NCI-H1048 (cell line): ENCODE measurements around the gene ARHGDIG.
"Not testable (repeated sequence)": the region's sequence is repeated elsewhere in the genome, so short reads cannot be mapped to it uniquely, and the experiment has no call there.

Source experiments
- DNase-seq: peaks from one replicate; lab custom pipeline; 2025; lab: John Stamatoyannopoulos, UW

The ARHGDIG gene

GRCh38 chr16:264440-264951, 15.9 kb upstream of the ARHGDIG start:
- no peak for DNase-seq

DNA sequence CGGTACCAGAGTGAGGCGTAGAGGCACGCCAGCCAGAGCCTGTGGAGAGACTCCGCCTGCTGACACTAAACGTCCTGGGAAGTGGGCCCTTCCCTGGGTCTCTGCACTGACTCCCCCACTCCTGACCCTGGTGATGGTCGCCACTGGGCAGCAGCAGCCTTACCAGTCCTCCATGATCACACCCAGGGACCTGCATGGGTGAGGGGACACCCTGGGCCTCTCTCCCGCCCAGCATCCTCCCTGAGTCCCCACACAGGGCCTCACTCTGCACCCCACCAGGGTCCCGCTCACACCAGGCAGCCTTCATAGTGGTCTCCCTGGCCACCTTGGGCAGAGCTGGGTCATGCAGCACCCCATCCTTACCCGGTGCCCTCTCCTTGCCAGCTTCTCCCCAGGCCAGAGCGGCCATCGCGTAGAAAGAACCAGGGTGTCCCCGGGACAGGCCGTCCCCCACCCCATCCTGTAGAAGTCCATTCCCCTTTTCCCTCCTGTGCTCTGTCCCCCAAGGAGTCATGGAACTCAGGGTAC, 15.3 kb upstream of the ARHGDIG start:
- no peak for DNase-seq

GRCh38 chr16:265711-266110, 14.7 kb upstream of the ARHGDIG start:
- DNase-seq = no peak

DNA sequence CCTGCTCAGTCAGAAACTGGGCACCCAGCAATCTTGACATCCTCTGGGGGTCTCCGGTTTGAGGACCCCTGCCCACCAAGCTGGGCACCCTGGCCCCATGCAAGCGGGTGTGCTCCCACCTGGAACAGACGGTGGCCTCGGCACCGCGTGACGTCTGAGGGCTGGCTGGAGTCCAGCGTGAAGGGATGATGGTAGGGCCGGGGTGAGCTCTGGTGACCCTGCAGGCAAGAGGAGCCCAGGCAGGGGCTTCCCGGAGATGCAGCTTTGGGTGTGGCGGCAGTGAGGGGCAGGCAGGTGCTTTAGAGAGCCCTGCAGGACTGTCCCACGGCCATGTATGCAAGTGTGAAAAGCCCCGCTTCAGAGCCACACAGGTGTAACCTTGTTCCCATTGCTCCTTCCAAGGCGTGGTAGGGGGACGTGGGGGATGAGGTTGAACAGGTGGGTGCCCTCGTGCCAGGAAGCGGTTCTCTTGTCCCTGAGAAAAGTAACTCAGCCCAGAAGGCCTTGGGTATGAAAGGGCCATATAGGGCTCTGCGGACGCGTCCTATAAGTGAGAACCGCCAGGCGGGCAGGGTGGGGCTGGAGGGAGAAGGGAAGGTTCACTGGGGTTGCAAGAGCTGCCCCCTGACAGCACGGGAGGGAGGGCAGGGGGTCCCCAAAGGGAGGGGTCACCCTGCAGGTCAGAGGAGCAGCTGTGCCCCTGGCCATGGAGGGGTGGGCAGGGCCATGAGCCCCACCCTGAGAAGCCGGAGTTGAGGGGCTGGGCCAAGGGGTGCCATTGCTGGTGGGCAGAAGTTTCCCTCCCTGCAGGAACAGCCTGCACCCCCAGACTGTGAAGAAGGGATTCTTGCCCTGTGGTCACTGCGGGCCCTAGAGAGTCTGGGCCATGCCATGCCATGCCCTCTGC, 13.9 kb upstream of the ARHGDIG start:
- DNase-seq = no peak

DNA sequence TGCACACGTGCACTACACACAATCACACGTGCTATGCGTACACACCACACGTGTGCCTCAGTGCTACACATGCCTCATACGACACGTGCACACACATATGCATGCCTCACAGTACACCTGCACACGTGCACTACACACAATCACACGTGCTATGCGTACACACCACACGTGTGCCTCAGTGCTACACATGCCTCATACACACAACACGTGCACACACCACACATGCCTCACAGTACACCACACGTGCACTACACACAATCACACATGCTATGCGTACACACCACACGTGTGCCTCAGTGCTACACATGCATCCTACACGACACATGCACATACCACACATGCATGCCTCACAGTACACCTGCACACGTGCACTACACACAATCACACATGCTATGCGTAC, 12.8 kb upstream of the ARHGDIG start:
- not testable (repeated sequence) for DNase-seq

GRCh38 chr16:268141-269053, 12.0 kb upstream of the ARHGDIG start:
- no peak for DNase-seq

DNA sequence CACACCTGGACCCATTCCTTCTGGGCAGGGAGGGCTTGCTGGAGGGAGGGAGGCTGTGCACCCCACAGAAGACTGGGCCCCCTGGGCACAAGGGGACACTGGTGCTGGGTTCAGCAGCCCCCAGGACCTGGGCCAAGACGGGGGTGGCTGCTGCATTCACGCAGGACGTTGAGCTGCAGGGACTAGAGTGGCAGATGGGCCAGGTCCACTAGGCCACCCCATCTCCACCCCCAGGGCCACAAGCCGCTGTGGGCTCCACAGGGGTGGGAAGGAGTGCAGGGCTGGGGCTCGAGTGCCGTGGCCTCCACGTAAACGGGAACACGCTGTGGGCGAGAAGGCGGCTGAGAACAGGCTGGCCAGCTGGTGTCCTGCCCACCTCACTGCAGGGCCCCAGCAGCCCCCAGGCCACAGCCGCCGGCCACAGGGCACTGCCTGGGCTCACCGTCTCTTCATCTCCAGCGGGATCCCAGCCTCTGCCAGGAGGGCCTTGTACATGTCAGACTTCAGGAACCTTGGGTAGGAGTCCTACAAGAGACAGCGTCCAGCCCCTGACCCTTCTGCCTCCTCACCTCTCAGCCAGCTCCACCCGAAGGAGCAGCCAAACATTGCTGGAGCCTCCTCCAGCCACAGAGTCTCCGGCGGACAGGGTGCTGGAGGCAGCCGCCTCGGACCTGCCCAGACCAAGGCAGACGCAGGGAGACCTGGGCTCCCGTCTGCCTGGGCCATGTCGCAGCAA, 11.2 kb upstream of the ARHGDIG start:
- DNase-seq = no peak

DNA sequence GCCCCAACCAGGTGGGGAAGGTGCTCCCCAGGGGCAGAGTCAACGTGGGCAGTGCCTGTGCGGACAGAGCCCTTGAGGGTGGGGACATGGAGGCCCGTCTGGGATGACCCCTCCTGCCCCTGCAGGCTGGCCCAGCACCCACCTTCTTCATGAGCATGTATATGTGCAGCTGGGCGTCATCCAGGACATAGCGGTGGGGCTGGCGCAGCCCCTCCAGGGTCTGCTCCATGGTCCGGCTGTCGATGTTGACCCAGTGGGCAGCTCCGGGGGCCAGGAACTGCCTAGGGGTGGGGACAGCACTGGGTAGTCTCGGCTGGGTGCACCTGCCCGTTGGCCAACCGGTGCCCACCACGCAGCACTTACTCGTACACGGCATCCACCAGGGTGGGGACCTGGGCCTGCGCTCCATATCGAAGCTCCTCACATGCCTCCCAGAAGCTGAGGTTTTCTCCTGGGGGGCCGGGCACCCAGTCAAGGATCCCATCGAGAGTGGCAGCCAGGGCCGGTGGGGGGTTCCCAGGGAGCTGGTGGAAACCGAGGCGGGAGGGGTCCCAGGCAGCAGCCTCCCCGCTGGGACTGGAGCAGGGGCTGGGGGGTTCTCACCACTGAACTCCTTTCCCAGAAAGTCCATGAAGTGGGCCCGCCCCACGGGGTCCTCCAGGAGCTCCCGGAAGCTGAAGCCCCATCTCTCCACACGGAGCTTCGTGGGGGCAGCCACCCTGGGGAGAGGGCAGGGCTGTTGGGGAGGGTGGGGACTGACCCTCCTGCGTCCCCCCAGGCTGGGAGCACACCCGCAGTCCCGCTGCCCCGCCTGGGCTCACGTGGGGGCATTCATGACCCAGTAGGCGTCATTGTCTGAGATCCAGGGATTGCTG, 9.8 kb upstream of the ARHGDIG start:
- no peak for DNase-seq

DNA sequence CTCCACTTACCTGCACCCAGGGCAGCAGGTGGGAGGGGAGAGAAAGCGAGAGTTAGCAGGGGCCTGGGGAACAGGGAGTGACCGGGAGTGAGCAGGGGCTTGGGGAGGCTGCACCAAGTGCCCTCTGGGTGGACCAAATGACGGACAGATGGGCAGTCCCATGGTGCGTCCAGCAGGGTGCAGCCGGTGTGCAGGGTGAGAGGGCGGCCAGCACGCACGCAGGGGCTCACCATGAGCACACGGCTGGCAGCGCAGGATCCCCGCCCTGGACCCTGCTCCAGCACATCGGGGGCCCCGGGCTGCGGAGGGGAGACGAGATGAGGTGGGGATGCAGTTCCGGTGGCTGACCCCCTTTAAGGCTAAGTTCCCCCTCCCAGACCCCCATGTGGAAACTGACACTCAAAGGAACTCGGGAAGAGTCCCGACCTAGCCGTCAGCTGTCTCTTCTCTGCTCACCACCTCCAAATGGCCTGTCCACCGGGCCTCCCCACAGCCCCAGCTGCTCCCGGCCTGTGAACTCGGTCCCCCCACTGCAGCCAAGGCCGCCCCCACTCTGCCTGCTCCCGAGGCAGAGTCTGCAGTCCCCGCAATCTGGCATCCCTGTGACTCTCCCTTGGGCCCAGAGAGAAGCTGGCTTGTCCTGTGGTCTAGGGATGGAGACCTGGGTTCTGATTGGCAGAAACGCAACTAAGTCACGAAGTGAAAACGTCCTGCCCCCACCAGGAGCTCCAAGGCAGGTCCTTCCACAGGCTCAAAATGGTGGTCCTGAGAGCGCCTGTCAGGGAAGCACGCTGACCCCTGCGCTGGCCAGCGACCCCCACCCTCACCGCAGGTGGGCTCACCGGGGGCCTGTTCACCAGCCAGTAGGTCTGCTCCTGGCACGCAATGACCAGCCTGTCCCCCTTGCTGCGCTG, 7.5 kb upstream of the ARHGDIG start:
- DNase-seq = no peak

DNA sequence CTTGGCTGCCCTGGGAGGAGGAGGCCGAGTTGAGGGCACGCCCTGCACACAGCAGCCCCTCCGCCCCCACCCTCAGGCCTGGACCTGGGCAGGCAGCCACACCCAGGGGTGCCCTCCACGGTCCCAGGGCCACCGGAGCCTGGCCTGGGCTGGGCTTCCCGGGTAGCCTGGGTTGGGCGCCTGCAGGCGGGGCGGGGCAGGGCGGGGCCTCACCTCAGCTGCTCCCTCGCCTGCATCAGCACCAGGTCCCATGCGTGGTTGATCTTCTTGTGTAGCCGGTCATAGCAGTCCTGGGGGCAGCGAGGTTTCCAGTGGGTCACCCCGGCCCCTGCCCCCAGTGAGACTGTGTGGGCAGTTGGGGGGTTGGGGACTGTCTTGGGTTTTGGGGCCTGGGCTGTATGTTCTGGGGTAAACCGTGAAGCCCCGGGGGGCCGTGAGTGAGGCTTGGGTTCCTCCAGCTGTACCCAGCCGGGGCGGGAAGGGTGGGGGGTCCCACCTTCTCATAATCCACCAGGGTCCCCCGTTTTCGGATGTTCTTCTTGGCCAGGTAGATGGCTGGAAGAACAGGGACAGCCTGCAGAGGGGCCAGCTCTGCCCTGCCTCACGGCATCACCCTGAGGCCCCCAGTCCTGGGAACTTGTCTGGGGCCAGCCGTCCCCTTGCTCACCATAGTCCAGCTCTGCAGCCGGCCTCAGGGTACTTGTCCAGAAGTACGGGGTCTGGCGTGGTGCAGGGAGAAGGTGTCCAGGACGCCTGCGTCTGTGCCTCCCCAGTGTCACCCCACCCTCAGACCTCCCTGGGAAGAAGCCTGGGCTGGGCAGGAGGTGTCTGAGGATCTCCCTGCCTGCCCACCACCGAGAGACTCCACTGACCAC, 6.6 kb upstream of the ARHGDIG start:
- DNase-seq = no peak

GRCh38 chr16:275041-275641, 5.2 kb upstream of the ARHGDIG start:
- no peak for DNase-seq

DNA sequence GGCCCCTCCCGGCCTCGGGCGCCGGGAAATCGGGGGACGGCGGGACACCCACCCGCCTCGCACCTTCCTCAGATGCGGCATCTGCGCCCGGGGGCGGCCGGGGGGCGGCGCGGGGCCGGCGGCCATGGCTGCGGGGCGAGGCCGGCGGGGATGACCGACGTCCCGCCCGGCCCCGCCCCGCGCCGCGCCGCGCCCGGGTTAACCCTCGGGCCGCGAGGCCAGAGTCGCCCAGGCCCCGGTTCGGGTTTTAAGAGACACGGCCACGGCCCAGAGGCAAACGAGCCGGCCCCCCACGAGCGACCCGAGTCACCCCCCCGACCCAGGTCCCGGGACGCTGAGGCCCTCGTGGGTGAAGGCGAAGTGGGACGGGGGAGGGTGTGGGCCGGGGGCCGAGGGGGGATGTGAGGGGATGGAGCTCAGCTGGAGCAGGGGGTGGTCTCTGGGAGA, 4.6 kb upstream of the ARHGDIG start, which contains the start of gene RGS11:
Gene RGS11 (minus strand): TSS at position 159 of the 447 bp plus-strand sequence. CDS start 33 bp downstream, at position 126.
- no peak for DNase-seq

GRCh38 chr16:276426-277077, 3.8 kb upstream of the ARHGDIG start:
- DNase-seq = no peak

DNA sequence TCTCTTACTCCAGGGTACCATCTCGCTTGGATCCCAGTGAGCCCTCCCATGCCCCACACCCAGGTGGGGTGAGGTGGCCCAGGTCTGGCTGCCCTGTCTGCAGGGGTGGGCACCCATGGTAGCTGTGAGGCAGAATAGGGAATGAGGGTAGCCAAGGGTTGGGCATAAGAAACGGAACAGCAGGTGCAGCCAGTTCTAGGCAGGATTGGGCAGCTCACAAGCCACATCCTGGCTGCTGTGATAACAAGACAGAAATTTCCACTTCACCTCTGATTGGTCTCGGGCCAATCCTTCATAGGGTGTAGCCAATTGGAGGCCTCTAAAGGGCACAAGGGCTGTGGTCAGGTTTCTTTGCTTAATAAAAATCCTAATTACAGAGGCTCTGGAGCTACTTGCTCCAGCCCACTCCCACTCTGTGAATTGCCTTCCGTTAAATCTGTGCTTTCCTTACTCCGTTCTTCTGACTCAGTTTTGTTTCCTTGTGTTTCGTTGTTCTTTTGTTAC, 1.5 kb upstream of the ARHGDIG start:
- DNase-seq = no peak

DNA sequence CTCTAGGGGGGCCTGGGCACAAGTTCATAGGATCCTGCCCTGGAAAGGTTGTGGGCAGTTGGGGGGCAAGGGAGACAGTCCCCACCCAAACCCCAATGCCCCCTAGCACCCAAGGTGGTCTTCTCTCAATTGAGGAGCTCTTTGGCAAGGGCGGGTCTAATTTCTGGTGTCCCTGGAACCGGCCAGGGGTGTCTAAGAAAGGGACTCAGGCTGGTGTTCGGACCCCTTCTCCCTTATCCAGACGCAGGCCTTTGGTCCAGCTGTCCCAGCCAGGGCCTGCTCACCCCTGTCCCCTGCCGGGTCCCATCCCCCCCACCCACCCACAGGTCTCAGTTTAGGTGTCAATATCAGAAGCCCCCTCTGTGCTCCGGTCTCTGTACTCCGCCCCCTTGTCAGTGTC, 860 bp upstream of the ARHGDIG start:
- no peak for DNase-seq

- DNase-seq = no peak
Measured at GRCh38 chr16:280005-280460, 358 bp upstream of the ARHGDIG start.

DNA sequence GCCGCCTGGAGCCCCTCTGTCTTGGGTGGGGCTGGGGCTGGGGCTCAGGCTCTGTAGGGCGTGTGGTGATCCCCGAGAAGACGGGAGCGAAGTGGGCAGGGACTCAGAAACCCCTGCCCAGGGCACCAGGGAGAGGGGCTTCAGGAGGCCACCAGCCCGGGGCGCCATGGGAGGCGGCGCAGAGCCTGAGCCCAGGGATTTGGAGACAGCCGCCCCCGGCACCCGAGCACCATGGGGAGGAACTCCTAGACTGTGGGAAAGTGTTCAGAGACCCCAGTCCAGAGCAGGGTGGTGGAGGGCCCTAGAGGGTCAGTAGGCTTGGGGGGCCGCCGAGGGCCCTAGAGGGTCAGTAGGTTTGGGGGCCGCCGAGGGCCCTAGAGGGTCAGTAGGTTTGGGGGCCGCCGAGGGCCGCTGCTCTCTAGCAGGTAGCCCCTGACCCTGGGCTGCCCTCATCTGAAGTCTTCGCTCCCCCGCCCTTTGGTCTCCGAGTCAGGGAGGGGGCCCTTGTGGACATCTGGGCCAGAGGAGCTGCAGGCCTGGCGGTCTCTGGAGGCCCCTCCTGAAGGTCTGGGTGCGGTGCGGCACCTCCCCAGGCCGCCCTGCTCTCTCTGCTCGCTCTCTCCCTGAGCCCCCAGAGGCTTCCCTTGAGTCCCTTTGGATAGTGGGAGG, 734 bp downstream of the ARHGDIG start:
- DNase-seq = no peak
